ENCODE measurements around the gene ALDH3A2.

ALDH3A2 gene

GRCh38 chr17:19644493-19645210 lies 3.9 kb upstream of the ALDH3A2 start:
- H3K27me3 Mint-ChIP-seq = peaks cover 2% of the 10 kb centered on the region
- H3K27ac Mint-ChIP-seq = no peak overlapping the region
- H3K4me3 Mint-ChIP-seq = no peak overlapping the region
- no peak for DNase-seq
- H3K36me3 Mint-ChIP-seq (ENCODE audit: low read depth) = peaks cover 1% of the 10 kb centered on the region
- no peaks in the 10 kb centered on the region for H3K9me3 Mint-ChIP-seq
- H3K4me1 Mint-ChIP-seq (ENCODE audit: low read depth) = peaks cover 39% of the 10 kb centered on the region

- Mint-ChIP-seq H3K9me3 (no peaks in the 10 kb centered on the region), H3K27me3 (peaks cover 2% of the 10 kb centered on the region), H3K36me3 (ENCODE audit: low read depth) (peaks cover 1% of the 10 kb centered on the region), H3K4me1 (ENCODE audit: low read depth) (peaks cover 46% of the 10 kb centered on the region), H3K27ac (no peak overlapping the region), H3K4me3 (no peak overlapping the region)
- DNase-seq = peak; percentile 60
These were observed 2.8 kb upstream of the ALDH3A2 start for GRCh38 chr17:19645734-19646201.

GRCh38 chr17:19646788-19647696 lies 1.5 kb upstream of the ALDH3A2 start:
- Mint-ChIP-seq H3K36me3 (ENCODE audit: low read depth) (peaks cover 3% of the 10 kb centered on the region), H3K27ac (peak overlapping the region; percentile 92), H3K9me3 (no peaks in the 10 kb centered on the region), H3K4me1 (ENCODE audit: low read depth) (peaks cover 51% of the 10 kb centered on the region), H3K4me3 (peak overlapping the region; percentile 85), H3K27me3 (peaks cover 2% of the 10 kb centered on the region)
- no peak for DNase-seq

- Mint-ChIP-seq H3K4me1 (ENCODE audit: low read depth) (peaks cover 45% of the 10 kb centered on the region), H3K27ac (peak overlapping the region; percentile 92)
These were observed 665 bp upstream of the ALDH3A2 start for GRCh38 chr17:19647697-19648474.

GRCh38 chr17:19649274-19649541 lies 657 bp downstream of the ALDH3A2 start:
- H3K36me3 Mint-ChIP-seq (ENCODE audit: low read depth) = peaks cover 22% of the 10 kb centered on the region
- no peaks in the 10 kb centered on the region for H3K9me3 Mint-ChIP-seq
- DNase-seq = no peak
- peak overlapping the region; percentile 85 for H3K4me3 Mint-ChIP-seq
- H3K27ac Mint-ChIP-seq = peak overlapping the region; percentile 50
- H3K27me3 Mint-ChIP-seq = peaks cover 2% of the 10 kb centered on the region
- peaks cover 45% of the 10 kb centered on the region for H3K4me1 Mint-ChIP-seq (ENCODE audit: low read depth)

More at GRCh38 chr17:19647697-19648474, 665 bp upstream of the ALDH3A2 start:
- no peak for DNase-seq
- peak overlapping the region; percentile 85 for H3K4me3 Mint-ChIP-seq
- H3K27me3 Mint-ChIP-seq = peaks cover 2% of the 10 kb centered on the region
- H3K36me3 Mint-ChIP-seq (ENCODE audit: low read depth) = peaks cover 10% of the 10 kb centered on the region
- H3K9me3 Mint-ChIP-seq = no peaks in the 10 kb centered on the region

- H3K27me3 Mint-ChIP-seq = peaks cover 2% of the 10 kb centered on the region
- DNase-seq = no peak
- H3K4me3 Mint-ChIP-seq = peak overlapping the region; percentile 10
- H3K27ac Mint-ChIP-seq = no peak overlapping the region
- peaks cover 44% of the 10 kb centered on the region for H3K4me1 Mint-ChIP-seq (ENCODE audit: low read depth)
- no peaks in the 10 kb centered on the region for H3K9me3 Mint-ChIP-seq
- peaks cover 35% of the 10 kb centered on the region for H3K36me3 Mint-ChIP-seq (ENCODE audit: low read depth)
These were observed 2.3 kb downstream of the ALDH3A2 start for GRCh38 chr17:19650826-19651225.

GRCh38 chr17:19651451-19652238 lies 3.1 kb downstream of the ALDH3A2 start:
- Mint-ChIP-seq H3K4me3 (no peak overlapping the region), H3K27me3 (no peaks in the 10 kb centered on the region), H3K9me3 (no peaks in the 10 kb centered on the region), H3K27ac (no peak overlapping the region), H3K36me3 (ENCODE audit: low read depth) (peaks cover 43% of the 10 kb centered on the region), H3K4me1 (ENCODE audit: low read depth) (peaks cover 39% of the 10 kb centered on the region)
- no peak for DNase-seq

GRCh38 chr17:19652595-19652994 lies 4.0 kb downstream of the ALDH3A2 start:
- Mint-ChIP-seq H3K27ac (no peak overlapping the region), H3K4me3 (no peak overlapping the region), H3K36me3 (ENCODE audit: low read depth) (peaks cover 49% of the 10 kb centered on the region), H3K27me3 (no peaks in the 10 kb centered on the region), H3K4me1 (ENCODE audit: low read depth) (peaks cover 30% of the 10 kb centered on the region), H3K9me3 (no peaks in the 10 kb centered on the region)
- DNase-seq = no peak

- Mint-ChIP-seq H3K9me3 (no peaks in the 10 kb centered on the region), H3K4me1 (ENCODE audit: low read depth) (peaks cover 15% of the 10 kb centered on the region), H3K27me3 (no peaks in the 10 kb centered on the region), H3K4me3 (no peak overlapping the region), H3K36me3 (ENCODE audit: low read depth) (peaks cover 54% of the 10 kb centered on the region), H3K27ac (no peak overlapping the region)
- DNase-seq = no peak
These were observed 5.9 kb downstream of the ALDH3A2 start for GRCh38 chr17:19654342-19654886.

- Mint-ChIP-seq H3K4me3 (no peak overlapping the region), H3K36me3 (ENCODE audit: low read depth) (peaks cover 54% of the 10 kb centered on the region), H3K9me3 (no peaks in the 10 kb centered on the region), H3K27ac (no peak overlapping the region), H3K27me3 (no peaks in the 10 kb centered on the region), H3K4me1 (ENCODE audit: low read depth) (peaks cover 12% of the 10 kb centered on the region)
- no peak for DNase-seq
These were observed 6.3 kb downstream of the ALDH3A2 start for GRCh38 chr17:19654896-19655295.

GRCh38 chr17:19656336-19656735 lies 7.8 kb downstream of the ALDH3A2 start:
- Mint-ChIP-seq H3K4me1 (ENCODE audit: low read depth) (peaks cover 4% of the 10 kb centered on the region), H3K36me3 (ENCODE audit: low read depth) (peaks cover 56% of the 10 kb centered on the region), H3K4me3 (no peak overlapping the region), H3K27ac (no peak overlapping the region), H3K9me3 (no peaks in the 10 kb centered on the region), H3K27me3 (no peaks in the 10 kb centered on the region)
- DNase-seq = no peak

GRCh38 chr17:19656851-19657581 lies 8.5 kb downstream of the ALDH3A2 start:
- peaks cover 59% of the 10 kb centered on the region for H3K36me3 Mint-ChIP-seq (ENCODE audit: low read depth)

More at GRCh38 chr17:19656851-19657581, 8.5 kb downstream of the ALDH3A2 start:
- peaks cover under 1% of the 10 kb centered on the region for H3K4me1 Mint-ChIP-seq (ENCODE audit: low read depth)
- H3K4me3 Mint-ChIP-seq = no peak overlapping the region
- H3K27ac Mint-ChIP-seq = no peak overlapping the region
- H3K9me3 Mint-ChIP-seq = no peaks in the 10 kb centered on the region
- no peaks in the 10 kb centered on the region for H3K27me3 Mint-ChIP-seq
- DNase-seq = no peak

All from activated T-cell treated with anti-CD3 and anti-CD28 coated beads, Interleukin-2, amount 50 U/mL, for 24 hours (primary cell).